GM13977 (cell line): Measurements from ENCODE around the gene CEBPB.
"Not testable (repeated sequence)": the region's sequence is repeated elsewhere in the genome, so short reads cannot be mapped to it uniquely, and the experiment has no call there.

ENCODE experiments used
- DNase-seq: peaks from one replicate; pipeline ENCODE4 v3.0.0; 2012; ENCODE audit warnings: low spot score
- CTCF ChIP-seq: IDR thresholded peaks from 2 replicates; pipeline ENCODE4 v1.5.1; 2012; ENCODE audit warnings: mild to moderate bottlenecking, control low read depth; ENCODE audit not compliant: insufficient read depth; ENCODE audit errors: extremely low read depth, missing control alignments
- in situ Hi-C: fragments of 300-500 bp; cut with MboI; formaldehyde crosslinking; loops from one replicate; pipeline ENCODE4 v1.12.0; 2022; ENCODE audit warnings: low sequenced_read_pairs, low pct_unique_long_range_greater_than_20kb, mixed read lengths, inconsistent platforms; ENCODE audit not compliant: unreplicated experiment

Gene CEBPB

GRCh38 chr20:50207026-50207425 is 16.4 kb downstream of the CEBPB start:
- in situ Hi-C loops, result no loop called here
- no peak for DNase-seq
- no peak for TF ChIP-seq CTCF

GRCh38 chr20:50208085-50208491 is 17.5 kb downstream of the CEBPB start:
- DNase-seq, result no peak
- TF ChIP-seq CTCF, result no peak
- in situ Hi-C loops, result no loop called here

GRCh38 chr20:50208815-50209214 is 18.2 kb downstream of the CEBPB start:
- in situ Hi-C loops, DNase-seq: not testable (repeated sequence)

GRCh38 chr20:50210066-50210619 is 19.5 kb downstream of the CEBPB start:
- no peak for DNase-seq
- in situ Hi-C loops, result no loop called here
- no peak for TF ChIP-seq CTCF

- DNase-seq, result no peak
- TF ChIP-seq CTCF, result no peak
- in situ Hi-C loops, result no loop called here
These were observed 20.5 kb downstream of the CEBPB start for GRCh38 chr20:50211091-50211490.

GRCh38 chr20:50213531-50214106 is 23.0 kb downstream of the CEBPB start:
- TF ChIP-seq CTCF, result no peak

GRCh38 chr20:50214226-50215024 is 23.8 kb downstream of the CEBPB start:
- in situ Hi-C loops, result no loop called here
- DNase-seq, result no peak
- no peak for TF ChIP-seq CTCF

More at GRCh38 chr20:50213531-50214106, 23.0 kb downstream of the CEBPB start:
- no peak for DNase-seq
- in situ Hi-C loops, result no loop called here
